Trophoblast cell (in vitro differentiated cells and primary cell): ENCODE results near the gene MAML2.
A peak's percentile ranks its signal among the peaks of the same experiment; 100 is the strongest.

Source experiments
- DNase-seq, 2 donors: peaks; one replicate each; pipeline ENCODE4 v3.0.0-alpha.2; 2016
- H2AFZ ChIP-seq: 2 replicates; pipeline ENCODE4 v1.6.1; 2013; ENCODE audit warnings: low read length, moderate library complexity, mild to moderate bottlenecking; ENCODE audit not compliant: insufficient read depth, poor library complexity
- H2AK5ac ChIP-seq: 2 replicates; pipeline ENCODE4 v1.6.1; 2013; ENCODE audit warnings: mild to moderate bottlenecking, low read length
- H2BK120ac ChIP-seq: 2 replicates; pipeline ENCODE4 v1.6.1; 2013; ENCODE audit warnings: low read length, mild to moderate bottlenecking, moderate library complexity; ENCODE audit not compliant: insufficient read depth, poor library complexity
- H2BK12ac ChIP-seq: 2 replicates; pipeline ENCODE4 v1.6.1; 2013; ENCODE audit warnings: mild to moderate bottlenecking, low read length, moderate library complexity
- H2BK5ac ChIP-seq: 2 replicates; pipeline ENCODE4 v1.6.1; 2013; ENCODE audit warnings: low read length, low read depth, moderate library complexity, mild to moderate bottlenecking; ENCODE audit not compliant: poor library complexity
- H3K14ac ChIP-seq: 2 replicates; pipeline ENCODE4 v1.6.1; 2013; ENCODE audit warnings: mild to moderate bottlenecking, low read length
- H3K18ac ChIP-seq: 2 replicates; pipeline ENCODE4 v1.6.1; 2013; ENCODE audit warnings: mild to moderate bottlenecking, low read length
- H3K23ac ChIP-seq: 2 replicates; pipeline ENCODE4 v1.6.1; 2013; ENCODE audit warnings: low read length
- H3K27ac ChIP-seq: 2 replicates; pipeline ENCODE4 v1.5.1; 2013; ENCODE audit warnings: low read depth, mild to moderate bottlenecking, inconsistent platforms, low read length, moderate library complexity
- H3K27me3 ChIP-seq: 2 replicates; pipeline ENCODE4 v1.6.1; 2013; ENCODE audit warnings: inconsistent platforms, mild to moderate bottlenecking, low read length, moderate library complexity; ENCODE audit not compliant: insufficient read depth
- H3K36me3 ChIP-seq, 2 experiments: 1 replicate in 1 of 2; 2 replicates in 1 of 2; pipeline ENCODE4 v1.6.1; 2013; ENCODE audit warnings: low read length in 2 of 2, mild to moderate bottlenecking in 2 of 2, moderate library complexity in 1 of 2; ENCODE audit not compliant: insufficient read depth in 2 of 2, control insufficient read depth in 1 of 2
- H3K4ac ChIP-seq: 2 replicates; pipeline ENCODE4 v1.6.1; 2013; ENCODE audit warnings: low read depth, mild to moderate bottlenecking, low read length, moderate library complexity
- H3K4me1 ChIP-seq, 2 experiments: 1 replicate in 1 of 2; 2 replicates in 1 of 2; pipeline ENCODE4 v1.6.1; 2013; ENCODE audit warnings: low read length in 2 of 2, mild to moderate bottlenecking in 2 of 2, moderate library complexity in 1 of 2; ENCODE audit not compliant: insufficient read depth in 2 of 2, control insufficient read depth in 1 of 2
- H3K4me2 ChIP-seq: 2 replicates; pipeline ENCODE4 v1.6.1; 2013; ENCODE audit warnings: inconsistent platforms, mild to moderate bottlenecking, low read length, moderate library complexity
- H3K4me3 ChIP-seq: 2 replicates; pipeline ENCODE4 v1.5.1; 2013; ENCODE audit warnings: mild to moderate bottlenecking, low read depth, low read length, inconsistent platforms
- H3K79me1 ChIP-seq: one replicate; pipeline ENCODE4 v1.6.1; 2013; ENCODE audit warnings: low read length
- H3K79me2 ChIP-seq: 2 replicates; pipeline ENCODE4 v1.6.1; 2013; ENCODE audit warnings: low read length, mild to moderate bottlenecking; ENCODE audit not compliant: control insufficient read depth, insufficient read depth, poor library complexity
- H3K9ac ChIP-seq: 2 replicates; pipeline ENCODE4 v1.6.1; 2013; ENCODE audit warnings: mild to moderate bottlenecking, low read length
- H3K9me3 ChIP-seq: 2 replicates; pipeline ENCODE4 v1.6.1; 2013; ENCODE audit warnings: low read depth, mild to moderate bottlenecking, control low read depth, inconsistent platforms, low read length; ENCODE audit not compliant: insufficient read depth
- H4K12ac ChIP-seq: 2 replicates; pipeline ENCODE4 v1.6.1; 2013; ENCODE audit warnings: low read depth, mild to moderate bottlenecking, low read length, moderate library complexity
- H4K8ac ChIP-seq: 2 replicates; pipeline ENCODE4 v1.6.1; 2013; ENCODE audit warnings: low read depth, mild to moderate bottlenecking, low read length, moderate library complexity
- H4K91ac ChIP-seq: one replicate; pipeline ENCODE4 v1.6.1; 2013; ENCODE audit warnings: low read depth, mild to moderate bottlenecking, low read length, moderate library complexity
- WGBS: extraction: QIAGEN DNeasy Blood & Tissue Kit; methylation state at CpG from one replicate; pipeline ENCODE4 v1.1.7; 2013; ENCODE audit warnings: missing lambda C conversion rate; ENCODE audit not compliant: insufficient read length, insufficient coverage; ENCODE audit errors: extremely low coverage; 5-methylcytosine and 5-hydroxymethylcytosine counted together

MAML2 gene

GRCh38 chr11:95991545-95991944, 351.4 kb downstream of the MAML2 start:
- WGBS, result no CpG with 5 or more reads among the region's 1 CpG
- DNase-seq, result peak in 1 of 2 donors; percentile 12

DNA sequence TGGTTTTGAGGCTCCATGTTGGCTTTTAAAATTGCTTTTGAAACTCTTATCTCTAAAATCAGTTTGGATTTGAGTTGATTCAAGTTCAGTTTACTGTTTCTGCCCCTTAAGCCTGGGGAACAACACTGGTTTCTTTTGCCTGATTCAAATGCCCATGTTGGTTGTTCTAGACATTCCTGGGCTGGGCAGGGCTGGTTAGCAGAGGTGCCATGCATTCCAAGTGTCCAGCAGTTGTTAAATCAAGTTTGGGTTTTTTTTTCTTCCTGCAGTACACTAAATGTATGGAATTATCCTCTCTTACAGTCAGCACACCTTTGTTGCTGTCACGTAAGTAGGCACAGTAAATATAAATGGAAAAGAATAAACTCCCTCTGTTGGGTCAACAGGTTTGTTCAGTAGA, 351.9 kb downstream of the MAML2 start:
- no CpG with 5 or more reads among the region's 1 CpG for WGBS
- no peak overlapping the region for H2BK5ac ChIP-seq
- H3K4me3 ChIP-seq, result no peak overlapping the region
- H3K27me3 ChIP-seq, result no peaks in the 10 kb centered on the region
- no peak overlapping the region for H4K12ac ChIP-seq
- H3K9ac ChIP-seq, result no peak overlapping the region
- H3K79me2 ChIP-seq, result no peaks in the 10 kb centered on the region
- no peak overlapping the region for H2AK5ac ChIP-seq
- no peak overlapping the region for H2BK120ac ChIP-seq
- no peak overlapping the region for H2BK12ac ChIP-seq
- peak overlapping the region; percentile 38 for H3K4me2 ChIP-seq
- no peak overlapping the region for H2AFZ ChIP-seq
- no peaks in the 10 kb centered on the region for H3K4me1 ChIP-seq
- H3K27ac ChIP-seq, result no peak overlapping the region
- no peak overlapping the region for H3K23ac ChIP-seq
- DNase-seq, result peak in 1 of 2 donors; percentile 53
- H4K91ac ChIP-seq, result no peak overlapping the region
- H3K4ac ChIP-seq, result no peak overlapping the region
- H3K36me3 ChIP-seq, result peaks cover 4 to 8% of the 10 kb centered on the region in 2 experiments
- H3K18ac ChIP-seq, result no peak overlapping the region
- H3K9me3 ChIP-seq, result no peaks in the 10 kb centered on the region
- no peak overlapping the region for H3K14ac ChIP-seq
- no peak overlapping the region for H4K8ac ChIP-seq
- no peaks in the 10 kb centered on the region for H3K79me1 ChIP-seq

More at GRCh38 chr11:95991545-95991944, 351.4 kb downstream of the MAML2 start:
- Histone ChIP-seq H4K91ac (no peak overlapping the region), H3K79me2 (no peaks in the 10 kb centered on the region), H3K18ac (no peak overlapping the region), H3K4me1 (no peaks in the 10 kb centered on the region), H3K27me3 (no peaks in the 10 kb centered on the region), H2BK12ac (no peak overlapping the region), H2BK120ac (no peak overlapping the region), H3K9ac (no peak overlapping the region), H4K12ac (no peak overlapping the region), H3K4me3 (no peak overlapping the region), H3K36me3 (peaks cover 2 to 5% of the 10 kb centered on the region in 2 experiments), H4K8ac (peak overlapping the region; percentile 40), H3K23ac (no peak overlapping the region), H2AFZ (no peak overlapping the region), H3K79me1 (no peaks in the 10 kb centered on the region), H3K14ac (no peak overlapping the region), H3K27ac (no peak overlapping the region), H3K4me2 (peak overlapping the region; percentile 3), H2AK5ac (no peak overlapping the region), H2BK5ac (no peak overlapping the region), H3K4ac (no peak overlapping the region), H3K9me3 (no peaks in the 10 kb centered on the region)

- no peak overlapping the region for H3K4ac ChIP-seq
- no peaks in the 10 kb centered on the region for H3K9me3 ChIP-seq
- H4K91ac ChIP-seq, result no peak overlapping the region
- H3K79me1 ChIP-seq, result no peaks in the 10 kb centered on the region
- H2AK5ac ChIP-seq, result no peak overlapping the region
- no peak overlapping the region for H4K12ac ChIP-seq
- H2BK12ac ChIP-seq, result no peak overlapping the region
- H3K36me3 ChIP-seq, result peaks cover 6 to 9% of the 10 kb centered on the region in 2 experiments
- no peak for DNase-seq
- H3K79me2 ChIP-seq, result no peaks in the 10 kb centered on the region
- no peak overlapping the region for H3K4me3 ChIP-seq
- no peak overlapping the region for H2BK120ac ChIP-seq
- H3K9ac ChIP-seq, result no peak overlapping the region
- no peak overlapping the region for H3K18ac ChIP-seq
- WGBS, result 100% methylated on average over 1 of the region's 1 CpG
- H3K4me1 ChIP-seq, result no peaks in the 10 kb centered on the region
- H4K8ac ChIP-seq, result no peak overlapping the region
- no peak overlapping the region for H3K4me2 ChIP-seq
- no peak overlapping the region for H3K27ac ChIP-seq
- no peak overlapping the region for H3K14ac ChIP-seq
- no peak overlapping the region for H3K23ac ChIP-seq
- no peak overlapping the region for H2AFZ ChIP-seq
- no peaks in the 10 kb centered on the region for H3K27me3 ChIP-seq
- no peak overlapping the region for H2BK5ac ChIP-seq
Measured at GRCh38 chr11:95989780-95990179, 353.2 kb downstream of the MAML2 start.

GRCh38 chr11:95989076-95989605, 353.9 kb downstream of the MAML2 start:
- Histone ChIP-seq H3K4me1 (no peaks in the 10 kb centered on the region), H4K91ac (no peak overlapping the region), H2BK5ac (no peak overlapping the region), H3K9me3 (no peaks in the 10 kb centered on the region), H4K12ac (no peak overlapping the region), H2BK120ac (no peak overlapping the region), H2AK5ac (no peak overlapping the region), H4K8ac (no peak overlapping the region), H3K4me2 (no peak overlapping the region), H3K36me3 (peaks cover 6 to 11% of the 10 kb centered on the region in 2 experiments), H3K79me1 (no peaks in the 10 kb centered on the region), H3K4ac (no peak overlapping the region), H3K18ac (no peak overlapping the region), H2AFZ (no peak overlapping the region), H3K14ac (no peak overlapping the region), H3K27ac (no peak overlapping the region), H3K23ac (no peak overlapping the region), H2BK12ac (no peak overlapping the region), H3K79me2 (no peaks in the 10 kb centered on the region), H3K4me3 (no peak overlapping the region), H3K9ac (no peak overlapping the region), H3K27me3 (no peaks in the 10 kb centered on the region)
- WGBS, result no CpG with 5 or more reads among the region's 2 CpGs
- no peak for DNase-seq
